Measurements from ENCODE around the gene MUC4.
A peak's percentile ranks its signal among the peaks of the same experiment; 100 is the strongest.

The MUC4 gene, protein sequence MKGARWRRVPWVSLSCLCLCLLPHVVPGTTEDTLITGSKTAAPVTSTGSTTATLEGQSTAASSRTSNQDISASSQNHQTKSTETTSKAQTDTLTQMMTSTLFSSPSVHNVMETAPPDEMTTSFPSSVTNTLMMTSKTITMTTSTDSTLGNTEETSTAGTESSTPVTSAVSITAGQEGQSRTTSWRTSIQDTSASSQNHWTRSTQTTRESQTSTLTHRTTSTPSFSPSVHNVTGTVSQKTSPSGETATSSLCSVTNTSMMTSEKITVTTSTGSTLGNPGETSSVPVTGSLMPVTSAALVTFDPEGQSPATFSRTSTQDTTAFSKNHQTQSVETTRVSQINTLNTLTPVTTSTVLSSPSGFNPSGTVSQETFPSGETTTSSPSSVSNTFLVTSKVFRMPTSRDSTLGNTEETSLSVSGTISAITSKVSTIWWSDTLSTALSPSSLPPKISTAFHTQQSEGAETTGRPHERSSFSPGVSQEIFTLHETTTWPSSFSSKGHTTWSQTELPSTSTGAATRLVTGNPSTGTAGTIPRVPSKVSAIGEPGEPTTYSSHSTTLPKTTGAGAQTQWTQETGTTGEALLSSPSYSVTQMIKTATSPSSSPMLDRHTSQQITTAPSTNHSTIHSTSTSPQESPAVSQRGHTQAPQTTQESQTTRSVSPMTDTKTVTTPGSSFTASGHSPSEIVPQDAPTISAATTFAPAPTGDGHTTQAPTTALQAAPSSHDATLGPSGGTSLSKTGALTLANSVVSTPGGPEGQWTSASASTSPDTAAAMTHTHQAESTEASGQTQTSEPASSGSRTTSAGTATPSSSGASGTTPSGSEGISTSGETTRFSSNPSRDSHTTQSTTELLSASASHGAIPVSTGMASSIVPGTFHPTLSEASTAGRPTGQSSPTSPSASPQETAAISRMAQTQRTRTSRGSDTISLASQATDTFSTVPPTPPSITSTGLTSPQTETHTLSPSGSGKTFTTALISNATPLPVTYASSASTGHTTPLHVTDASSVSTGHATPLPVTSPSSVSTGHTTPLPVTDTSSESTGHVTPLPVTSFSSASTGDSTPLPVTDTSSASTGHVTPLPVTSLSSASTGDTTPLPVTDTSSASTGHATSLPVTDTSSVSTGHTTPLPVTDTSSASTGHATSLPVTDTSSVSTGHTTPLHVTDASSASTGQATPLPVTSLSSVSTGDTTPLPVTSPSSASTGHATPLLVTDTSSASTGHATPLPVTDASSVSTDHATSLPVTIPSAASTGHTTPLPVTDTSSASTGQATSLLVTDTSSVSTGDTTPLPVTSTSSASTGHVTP (N-terminal part only)

DNA sequence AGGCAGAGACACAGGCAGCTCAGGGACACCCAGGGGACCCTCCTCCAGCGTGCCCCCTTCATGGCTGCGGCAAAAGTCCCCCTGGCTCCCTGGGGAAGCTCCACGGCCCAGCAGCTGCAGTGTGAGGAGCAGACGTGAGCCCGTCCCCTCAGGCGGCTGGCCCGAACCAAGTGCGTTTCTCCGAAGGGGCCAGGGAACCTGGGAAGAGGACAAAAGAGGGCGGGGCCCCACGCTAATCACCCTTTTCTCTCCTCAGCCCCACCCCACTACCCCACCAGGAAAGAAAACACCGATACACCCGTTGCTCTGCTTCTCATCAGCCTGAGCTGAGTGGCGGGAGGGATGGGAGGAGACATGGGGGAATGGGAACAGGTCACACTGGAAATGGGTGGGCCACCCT, at the start of gene MUC4:
Gene MUC4 (minus strand): TSS at position 174 of the 400 bp plus-strand sequence. CDS start 112 bp downstream, at position 62.
- DNase-seq (ENCODE audit: low read depth): no peak

- DNase-seq (ENCODE audit: low read depth): no peak
These were observed 48.7 kb upstream of the MUC4 start for GRCh38 chr3:195860456-195860855.

GRCh38 chr3:195859846-195860411, 48.2 kb upstream of the MUC4 start:
- no peak for DNase-seq (ENCODE audit: low read depth)

GRCh38 chr3:195859061-195859845, 47.5 kb upstream of the MUC4 start:
- DNase-seq (ENCODE audit: low read depth): peak; percentile 59

- DNase-seq (ENCODE audit: low read depth): no peak
These were observed 44.8 kb upstream of the MUC4 start for GRCh38 chr3:195856410-195857084.

GRCh38 chr3:195855471-195856409, 44.0 kb upstream of the MUC4 start:
- DNase-seq (ENCODE audit: low read depth): no peak

DNA sequence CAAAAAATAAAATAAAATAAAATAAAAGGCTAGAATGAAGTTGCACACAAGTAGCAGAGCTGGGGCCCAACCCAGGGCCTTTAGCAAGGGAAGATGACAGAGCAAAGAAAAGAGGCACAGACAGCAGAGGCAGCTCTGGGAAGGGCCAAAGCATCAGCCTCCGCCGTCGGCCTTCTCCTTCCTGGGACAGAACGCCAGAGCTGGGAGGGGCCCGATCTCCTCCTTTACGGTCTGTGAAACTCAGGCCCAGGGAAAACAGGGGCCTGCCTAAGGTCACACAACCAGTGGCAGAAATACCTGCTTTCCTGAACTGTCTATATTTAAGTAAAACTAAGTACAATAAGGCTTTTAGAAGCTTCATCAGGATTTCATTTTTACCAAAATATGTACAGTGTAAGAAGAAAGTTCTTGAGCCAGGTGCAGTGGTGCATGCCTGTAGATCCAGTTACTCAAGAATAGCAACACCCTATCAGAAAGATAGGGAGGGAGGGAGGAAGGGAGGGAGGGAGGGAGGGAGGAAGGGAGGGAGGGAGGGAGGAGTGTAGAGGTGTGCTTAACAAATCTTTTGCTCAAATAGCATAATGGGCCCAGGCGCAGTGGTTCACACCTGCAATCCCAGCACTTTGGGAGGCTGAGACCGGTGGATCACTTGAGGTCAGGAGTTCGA, 43.0 kb upstream of the MUC4 start:
- DNase-seq (ENCODE audit: low read depth): no peak

- no peak for DNase-seq (ENCODE audit: low read depth)
These were observed 42.3 kb upstream of the MUC4 start for GRCh38 chr3:195853996-195854395.

GRCh38 chr3:195853036-195853435, 41.3 kb upstream of the MUC4 start:
- DNase-seq (ENCODE audit: low read depth): no peak

GRCh38 chr3:195850857-195851543, 39.3 kb upstream of the MUC4 start:
- DNase-seq (ENCODE audit: low read depth): peak; percentile 80

DNA sequence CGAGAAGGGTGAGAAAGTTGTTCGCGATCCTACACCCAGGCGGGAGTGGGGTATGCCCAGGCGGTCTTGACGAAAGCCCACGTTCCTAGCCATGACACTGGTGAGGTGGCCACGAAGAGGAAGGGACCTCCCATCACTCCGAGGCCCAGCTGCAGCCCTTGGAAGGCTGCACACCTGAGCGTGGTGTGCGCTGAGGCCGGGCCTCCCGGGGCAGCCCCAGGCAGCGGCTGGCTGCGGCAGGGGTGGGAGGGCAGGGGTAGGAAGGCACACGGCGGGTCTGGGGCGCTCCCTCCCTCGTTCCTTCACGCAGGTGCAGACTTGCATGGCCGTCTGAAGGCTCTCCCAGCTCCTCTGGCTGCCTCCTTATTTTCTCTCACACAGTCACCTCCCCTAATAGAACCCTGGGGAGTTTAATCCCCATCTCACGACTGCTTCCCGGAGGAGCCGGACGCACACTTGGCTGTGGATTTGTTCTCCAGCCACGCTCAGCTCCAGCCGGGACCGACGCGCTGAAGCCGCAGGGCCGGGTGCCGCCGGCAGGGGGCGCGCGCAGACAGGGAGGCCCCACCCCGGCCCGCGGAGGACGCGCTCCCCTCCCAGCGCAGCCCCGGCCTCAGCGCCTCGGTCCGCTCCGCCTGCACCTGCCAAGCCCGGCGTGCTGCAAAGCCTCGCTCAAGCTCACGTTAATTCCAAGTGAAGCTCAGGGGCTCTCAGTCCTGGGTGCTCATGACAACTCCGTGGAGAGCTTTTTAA, 37.8 kb upstream of the MUC4 start:
- no peak for DNase-seq (ENCODE audit: low read depth)

DNA sequence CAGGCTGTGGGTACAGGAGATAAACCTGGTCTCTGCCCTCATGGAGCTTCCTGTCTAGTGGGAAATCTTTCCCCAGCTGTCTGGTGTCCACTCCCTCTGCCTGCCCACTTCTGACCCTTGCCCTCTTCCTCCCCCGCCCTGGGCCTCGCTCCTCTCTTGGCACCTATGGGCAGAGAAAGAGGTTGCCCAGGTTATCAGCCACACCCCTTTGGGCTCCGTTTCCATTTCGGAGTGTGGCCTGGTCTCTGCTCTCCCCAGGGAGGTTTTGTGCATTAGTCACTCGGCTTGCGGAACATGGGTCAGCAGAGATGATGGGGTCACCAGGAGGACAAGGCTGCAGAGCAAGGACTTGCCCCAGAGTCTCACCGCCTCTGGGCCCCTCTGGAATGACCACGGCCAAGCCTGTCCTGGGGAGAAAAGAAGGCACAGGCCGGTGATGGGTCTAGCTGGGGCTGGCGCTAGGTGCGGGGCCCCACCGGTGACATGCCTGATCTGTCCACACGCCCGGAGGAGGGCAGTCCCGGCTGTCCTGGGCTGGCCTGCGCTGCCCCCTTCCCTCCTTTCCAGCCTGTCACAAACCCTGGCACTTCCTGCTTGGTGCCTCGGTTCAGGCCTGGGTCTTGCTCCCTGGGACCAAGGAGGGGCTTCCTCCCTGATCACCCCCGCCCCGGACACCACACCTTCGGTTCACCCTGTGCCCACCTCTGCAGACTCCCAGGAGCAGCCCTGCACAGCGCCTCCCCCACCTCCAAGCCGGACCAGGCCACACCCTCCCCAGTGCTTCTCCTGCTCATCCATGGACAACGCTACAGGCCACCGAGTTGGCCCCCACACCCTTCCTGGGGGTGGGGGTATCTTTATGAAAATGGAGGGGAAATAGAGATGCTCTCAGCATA, 35.6 kb upstream of the MUC4 start:
- DNase-seq (ENCODE audit: low read depth): peak; percentile 18

- DNase-seq (ENCODE audit: low read depth): no peak
These were observed 33.8 kb upstream of the MUC4 start for GRCh38 chr3:195845483-195845882.

- no peak for DNase-seq (ENCODE audit: low read depth)
These were observed 33.0 kb upstream of the MUC4 start for GRCh38 chr3:195844671-195845218.

GRCh38 chr3:195839260-195840010, 27.7 kb upstream of the MUC4 start:
- no peak for DNase-seq (ENCODE audit: low read depth)
